GM21381 (cell line): Measurements from ENCODE around the gene GPR137B.

Experiments used
- ATAC-seq: cut with Tn5 transposase; IDR thresholded peaks from one replicate; pipeline ENCODE4 v1.9.1; 2021; ENCODE audit warnings: mild to moderate bottlenecking, moderate library complexity; ENCODE audit not compliant: unreplicated experiment

The GPR137B gene

GRCh38 chr1:236253119-236253518 lies 110.8 kb downstream of the GPR137B start:
- no peak for ATAC-seq

GRCh38 chr1:236253918-236254637 lies 111.7 kb downstream of the GPR137B start:
- no peak for ATAC-seq

- ATAC-seq = no peak
These were observed 114.9 kb downstream of the GPR137B start for GRCh38 chr1:236257216-236257615.

GRCh38 chr1:236258114-236258622 lies 115.8 kb downstream of the GPR137B start:
- ATAC-seq = no peak
